NT2/D1 (cell line): Measurements from ENCODE around the gene INTS11.

Source experiments
- YY1 ChIP-seq: IDR thresholded peaks from 2 replicates; pipeline ENCODE4 v1.6.1; 2011; ENCODE audit not compliant: insufficient read length, insufficient read depth
- ZNF274 ChIP-seq: IDR thresholded peaks from 2 replicates; pipeline ENCODE4 v1.6.1; 2011; ENCODE audit warnings: mild to moderate bottlenecking, low read depth, low read length

DNA sequence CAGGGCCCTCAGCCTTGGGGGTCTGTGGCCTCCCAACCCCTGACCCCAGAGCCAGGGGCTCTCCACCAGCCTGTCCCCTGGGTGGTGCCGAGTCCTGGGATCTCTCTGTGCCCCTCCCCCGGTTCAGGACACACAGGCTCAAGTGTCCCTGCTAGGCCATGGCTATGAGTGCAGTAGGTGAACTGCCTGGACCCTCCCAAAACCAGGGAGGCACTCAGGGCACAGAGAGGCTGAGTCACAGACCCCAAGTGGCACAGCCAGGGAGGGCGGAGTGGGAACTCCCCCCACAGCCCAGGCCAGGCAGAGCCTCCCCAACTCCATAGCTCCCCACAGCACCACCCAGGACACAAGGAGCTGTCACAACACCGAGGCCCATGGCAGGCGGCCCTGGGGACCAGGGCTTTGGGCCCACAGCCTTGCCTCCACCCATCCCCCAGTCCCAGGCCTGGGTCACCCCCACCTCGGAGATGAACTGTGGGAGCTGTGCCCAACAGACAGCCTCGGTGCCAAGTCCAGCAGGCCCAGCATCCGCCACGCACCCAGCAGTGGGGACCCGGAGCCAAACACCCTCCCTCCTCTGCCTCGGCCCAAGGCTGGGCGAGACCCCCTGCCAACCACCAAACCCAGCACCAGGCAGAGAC lies 21.5 kb upstream of the INTS11 start:
- TF ChIP-seq ZNF274 (no peak), YY1 (no peak)
